ENCODE data around the gene OR5B21. TPM values are rescaled to one million over a fixed set of nuclear protein-coding genes. Genes with fewer than 3 reads are reported as not detected.

Gene OR5B21
- total RNA-seq, 4 donors from 2014 or later, result not detected

DNA sequence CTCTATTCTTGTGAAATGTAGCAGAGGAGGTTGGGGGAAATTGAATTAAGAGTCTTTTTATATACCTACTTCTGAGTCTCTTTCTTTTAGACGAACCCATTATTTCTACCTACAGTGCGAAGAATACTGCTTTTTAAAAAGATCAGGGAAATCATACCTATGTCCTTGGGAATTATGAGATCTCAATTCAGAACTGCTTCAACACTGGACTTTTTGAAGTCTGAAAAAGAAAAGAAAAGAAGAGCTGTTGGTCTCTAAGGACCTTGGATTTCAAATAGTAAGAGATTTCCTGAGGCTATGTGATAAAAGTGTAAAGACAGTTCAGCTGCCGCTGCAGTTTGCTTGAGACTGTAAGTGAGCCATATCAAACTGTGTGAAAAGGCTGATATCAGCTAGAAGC is 3.7 kb upstream of the OR5B21 start:
- Histone ChIP-seq H3K4me3 (no peak overlapping the region), H3K27me3 (no peaks in the 10 kb centered on the region), H3K27ac (no peak overlapping the region), H3K4me1 (peaks cover 0 to 6% (median 0%) of the 10 kb centered on the region in 3 donors), H3K9me3 (no peaks in the 10 kb centered on the region), H3K36me3 (no peaks in the 10 kb centered on the region)
- 74 to 92% methylated on average over 3 of the region's 3 CpGs for WGBS, 2 donors (ENCODE audit: low coverage in 1 of 2)
- TF ChIP-seq, protein P1, sequence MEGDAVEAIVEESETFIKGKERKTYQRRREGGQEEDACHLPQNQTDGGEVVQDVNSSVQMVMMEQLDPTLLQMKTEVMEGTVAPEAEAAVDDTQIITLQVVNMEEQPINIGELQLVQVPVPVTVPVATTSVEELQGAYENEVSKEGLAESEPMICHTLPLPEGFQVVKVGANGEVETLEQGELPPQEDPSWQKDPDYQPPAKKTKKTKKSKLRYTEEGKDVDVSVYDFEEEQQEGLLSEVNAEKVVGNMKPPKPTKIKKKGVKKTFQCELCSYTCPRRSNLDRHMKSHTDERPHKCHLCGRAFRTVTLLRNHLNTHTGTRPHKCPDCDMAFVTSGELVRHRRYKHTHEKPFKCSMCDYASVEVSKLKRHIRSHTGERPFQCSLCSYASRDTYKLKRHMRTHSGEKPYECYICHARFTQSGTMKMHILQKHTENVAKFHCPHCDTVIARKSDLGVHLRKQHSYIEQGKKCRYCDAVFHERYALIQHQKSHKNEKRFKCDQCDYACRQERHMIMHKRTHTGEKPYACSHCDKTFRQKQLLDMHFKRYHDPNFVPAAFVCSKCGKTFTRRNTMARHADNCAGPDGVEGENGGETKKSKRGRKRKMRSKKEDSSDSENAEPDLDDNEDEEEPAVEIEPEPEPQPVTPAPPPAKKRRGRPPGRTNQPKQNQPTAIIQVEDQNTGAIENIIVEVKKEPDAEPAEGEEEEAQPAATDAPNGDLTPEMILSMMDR (IDR thresholded peaks at IDR 0.05), result no peak
- no peak for TF ChIP-seq POLR2AphosphoS5 (IDR thresholded peaks at IDR 0.05)
- TF ChIP-seq EP300 (IDR thresholded peaks at IDR 0.05), result no peak
- TF ChIP-seq POLR2A (IDR thresholded peaks at IDR 0.05), result no peak
- ATAC-seq, result no peak

DNA sequence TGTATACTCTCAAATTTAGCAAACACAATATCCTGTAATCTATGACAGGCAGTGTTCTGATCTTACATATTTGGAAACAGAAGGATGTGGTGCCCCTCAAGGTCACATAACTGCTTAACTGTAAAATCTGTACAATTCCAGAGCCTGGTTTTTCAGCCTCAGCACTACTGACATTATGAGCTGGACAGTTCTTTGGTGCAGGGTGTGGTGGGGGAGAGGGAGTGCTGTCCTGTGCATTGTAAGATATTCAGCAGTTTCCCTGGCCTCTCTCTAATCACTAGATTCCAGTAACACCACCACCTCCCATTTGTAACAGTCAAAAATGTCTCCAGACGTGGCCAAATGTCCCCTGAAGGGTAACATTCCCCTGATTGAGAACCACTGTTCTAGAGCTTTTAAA is 1.8 kb upstream of the OR5B21 start:
- no peak for ATAC-seq
- Histone ChIP-seq H3K4me3 (no peak overlapping the region), H3K27ac (no peak overlapping the region), H3K4me1 (peaks cover 0 to 6% (median 0%) of the 10 kb centered on the region in 3 donors), H3K9me3 (no peaks in the 10 kb centered on the region), H3K36me3 (no peaks in the 10 kb centered on the region), H3K27me3 (no peaks in the 10 kb centered on the region)
- TF ChIP-seq EP300 (IDR thresholded peaks at IDR 0.05), result no peak
- TF ChIP-seq, protein P1 (IDR thresholded peaks at IDR 0.05), result no peak
- no peak for TF ChIP-seq POLR2AphosphoS5 (IDR thresholded peaks at IDR 0.05)
- no peak for TF ChIP-seq POLR2A (IDR thresholded peaks at IDR 0.05)
- 30 to 33% methylated on average over 1 of the region's 1 CpG for WGBS, 2 donors (ENCODE audit: low coverage in 1 of 2)

DNA sequence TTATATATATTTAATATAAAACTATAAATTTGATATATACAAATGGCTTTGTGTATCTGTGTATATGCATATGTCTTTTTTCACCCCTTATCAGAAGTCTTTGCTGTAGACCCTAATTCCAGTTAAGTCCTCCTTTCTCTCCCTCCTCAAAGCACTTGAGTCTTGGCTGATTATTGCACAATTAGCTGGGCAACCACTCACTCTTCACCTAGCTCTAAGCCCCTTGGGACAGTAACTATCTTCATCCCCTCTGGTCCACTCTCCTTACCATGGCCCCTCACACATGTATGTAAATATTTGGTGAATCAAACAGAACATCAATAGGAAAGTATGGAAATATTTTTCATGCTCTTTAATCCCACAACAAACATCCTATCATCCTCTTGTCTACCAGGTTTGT is 909 bp upstream of the OR5B21 start:
- H3K9me3 ChIP-seq, result no peaks in the 10 kb centered on the region
- no peak overlapping the region for H3K27ac ChIP-seq
- peaks cover 0 to 3% (median 0%) of the 10 kb centered on the region in 3 donors for H3K4me1 ChIP-seq
- no peaks in the 10 kb centered on the region for H3K27me3 ChIP-seq
- no peaks in the 10 kb centered on the region for H3K36me3 ChIP-seq
- no peak overlapping the region for H3K4me3 ChIP-seq
- TF ChIP-seq POLR2AphosphoS5 (IDR thresholded peaks at IDR 0.05) (no peak), POLR2A (IDR thresholded peaks at IDR 0.05) (no peak), EP300 (IDR thresholded peaks at IDR 0.05) (no peak)
- TF ChIP-seq, protein P1 (IDR thresholded peaks at IDR 0.05), result no peak
- no peak for ATAC-seq

DNA sequence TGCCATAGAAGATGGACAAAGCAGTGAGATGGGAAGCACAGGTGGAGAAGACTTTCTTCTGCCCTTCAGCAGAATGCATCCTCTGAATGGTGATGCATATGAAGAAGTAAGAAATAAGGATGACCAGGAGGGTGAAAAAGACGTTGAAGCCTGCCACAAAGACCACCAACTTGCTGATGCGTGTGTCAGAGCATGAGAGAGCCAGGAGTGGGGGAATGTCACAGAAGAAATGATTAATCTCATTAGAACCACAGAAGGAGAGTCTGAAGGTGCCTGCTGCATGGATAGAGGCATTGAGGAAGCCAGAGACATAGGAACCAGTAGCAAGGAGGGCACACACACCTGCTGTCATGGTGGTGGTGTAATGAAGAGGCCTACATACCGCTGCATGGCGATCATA is 550 bp downstream of the OR5B21 start:
- Histone ChIP-seq H3K4me3 (no peak overlapping the region), H3K4me1 (no peaks in the 10 kb centered on the region), H3K9me3 (no peaks in the 10 kb centered on the region), H3K27ac (no peak overlapping the region), H3K27me3 (no peaks in the 10 kb centered on the region), H3K36me3 (no peaks in the 10 kb centered on the region)
- ATAC-seq, result no peak
- 57 to 90% methylated on average over 3 to 4 of the region's 4 CpGs for WGBS, 2 donors (ENCODE audit: low coverage in 1 of 2)
- TF ChIP-seq, protein P1 (IDR thresholded peaks at IDR 0.05), result no peak
- TF ChIP-seq EP300 (IDR thresholded peaks at IDR 0.05), result no peak
- TF ChIP-seq POLR2A (IDR thresholded peaks at IDR 0.05), result no peak
- no peak for TF ChIP-seq POLR2AphosphoS5 (IDR thresholded peaks at IDR 0.05)

DNA sequence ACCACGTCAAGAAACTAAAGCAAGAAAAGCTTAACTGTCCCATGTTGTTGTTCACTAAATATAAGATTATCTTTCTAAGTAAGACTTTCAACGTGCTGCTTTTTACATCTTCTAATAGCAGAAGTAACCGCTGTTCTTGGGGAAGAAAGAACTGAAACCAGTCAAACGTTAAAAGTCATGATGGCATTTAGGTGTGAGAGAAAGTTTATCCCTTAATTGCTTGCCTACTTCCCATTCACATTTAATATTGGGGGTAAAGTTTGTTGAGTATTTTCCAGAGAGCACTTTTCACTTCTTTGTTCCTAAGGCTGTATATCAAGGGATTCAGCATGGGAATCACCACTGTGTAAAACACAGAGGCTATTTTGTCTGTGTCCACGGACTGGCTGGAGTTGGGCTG is 970 bp downstream of the OR5B21 start:
- no peak for ATAC-seq
- no peaks in the 10 kb centered on the region for H3K27me3 ChIP-seq
- no peak overlapping the region for H3K4me3 ChIP-seq
- TF ChIP-seq EP300 (IDR thresholded peaks at IDR 0.05), result no peak
- TF ChIP-seq, protein P1 (IDR thresholded peaks at IDR 0.05), result no peak
- TF ChIP-seq POLR2AphosphoS5 (IDR thresholded peaks at IDR 0.05), result no peak
- no peak for TF ChIP-seq POLR2A (IDR thresholded peaks at IDR 0.05)
- no peaks in the 10 kb centered on the region for H3K9me3 ChIP-seq
- no peak overlapping the region for H3K27ac ChIP-seq
- no peaks in the 10 kb centered on the region for H3K36me3 ChIP-seq
- H3K4me1 ChIP-seq, result no peaks in the 10 kb centered on the region
- 74 to 75% methylated on average over 5 of the region's 5 CpGs for WGBS, 2 donors (ENCODE audit: low coverage in 1 of 2)
